Left forelimb (tissue), 1 donor: Measurements from ENCODE around the gene VAT1L.

Experiments
- DNase-seq: peaks from one replicate; pipeline ENCODE4 v3.0.0-alpha.2; 2018; ENCODE audit warnings: low spot score

The VAT1L gene

GRCh38 chr16:77993111-77993985, 205.0 kb downstream of the VAT1L start:
- no peak for DNase-seq

- DNase-seq = no peak
Observed at GRCh38 chr16:77995843-77996455, 207.6 kb downstream of the VAT1L start.

- no peak for DNase-seq
Observed at GRCh38 chr16:77998350-77999023, 210.1 kb downstream of the VAT1L start.

- no peak for DNase-seq
Observed at GRCh38 chr16:78001451-78002025, 213.2 kb downstream of the VAT1L start.

GRCh38 chr16:78002915-78003538, 214.7 kb downstream of the VAT1L start:
- DNase-seq = peak; percentile 70

- no peak for DNase-seq
Observed at GRCh38 chr16:78004517-78004916, 216.2 kb downstream of the VAT1L start.

GRCh38 chr16:78005881-78006280, 217.5 kb downstream of the VAT1L start:
- no peak for DNase-seq

- no peak for DNase-seq
Observed at GRCh38 chr16:78007121-78007520, 218.8 kb downstream of the VAT1L start.

GRCh38 chr16:78022347-78023060, 234.1 kb downstream of the VAT1L start, which contains the start of gene CLEC3A:
TSS of gene CLEC3A (plus strand) at chr16:78022548. CDS start at chr16:78022627, 79 bp downstream.
- no peak for DNase-seq

GRCh38 chr16:78024159-78024558, 235.8 kb downstream of the VAT1L start:
- no peak for DNase-seq

GRCh38 chr16:78025631-78026030, 237.3 kb downstream of the VAT1L start:
- DNase-seq = no peak

GRCh38 chr16:78028018-78028417, 239.7 kb downstream of the VAT1L start:
- DNase-seq = no peak
